Liver (tissue), 9 donors: Measurements from ENCODE around the gene FASN. TPM values are rescaled to one million over a fixed set of nuclear protein-coding genes. Genes with fewer than 3 reads are reported as not detected.

Experiments used
- DNase-seq: peaks from one replicate; pipeline ENCODE4 v3.0.0-alpha.2; 2017; ENCODE audit warnings: low spot score
- H3K27ac ChIP-seq, 2 donors: one replicate each; pipeline ENCODE4 v1.7.0; 2013; ENCODE audit warnings: inconsistent platforms in 2 of 2, low read length in 2 of 2, control low read depth in 1 of 2, low read depth in 1 of 2, mild to moderate bottlenecking in 1 of 2
- H3K27me3 ChIP-seq, 4 donors: one replicate each; pipeline versions ENCODE4 v1.6.1 to v1.7.0; 2013; ENCODE audit warnings: low read length in 3 of 4, inconsistent platforms in 1 of 4, mild to moderate bottlenecking in 1 of 4, moderate library complexity in 1 of 4; ENCODE audit not compliant: control insufficient read depth in 4 of 4, insufficient read depth in 4 of 4
- H3K36me3 ChIP-seq, 4 donors: one replicate each; pipeline versions ENCODE4 v1.6.1 to v1.7.0; 2013; ENCODE audit warnings: low read length in 3 of 4, mild to moderate bottlenecking in 3 of 4, low read depth in 1 of 4, moderate library complexity in 1 of 4; ENCODE audit not compliant: control insufficient read depth in 4 of 4, insufficient read depth in 3 of 4
- H3K4me1 ChIP-seq, 4 donors: one replicate each; pipeline versions ENCODE4 v1.6.1 to v1.7.0; 2013; ENCODE audit warnings: low read length in 3 of 4, mild to moderate bottlenecking in 3 of 4, moderate library complexity in 1 of 4; ENCODE audit not compliant: control insufficient read depth in 4 of 4, insufficient read depth in 4 of 4
- H3K4me3 ChIP-seq, 3 donors: one replicate each; pipeline versions ENCODE4 v1.6.1 to v1.7.0; 2013; ENCODE audit warnings: low read length in 3 of 3, control low read depth in 1 of 3, low read depth in 1 of 3, mild to moderate bottlenecking in 1 of 3
- H3K9ac ChIP-seq, 2 donors: one replicate each; pipeline ENCODE4 v1.7.0; 2013; ENCODE audit warnings: low read length in 2 of 2, mild to moderate bottlenecking in 2 of 2, moderate library complexity in 2 of 2, control low read depth in 1 of 2, low read depth in 1 of 2
- H3K9me3 ChIP-seq, 4 donors: one replicate each; pipeline versions ENCODE4 v1.6.1 to v1.7.0; 2013; ENCODE audit warnings: low read length in 3 of 4; ENCODE audit not compliant: control insufficient read depth in 4 of 4
- ATF3 ChIP-seq: IDR thresholded peaks from 2 replicates; pipeline ENCODE4 v1.6.1; 2016; ENCODE audit warnings: antibody characterized with exemption
- CTCF ChIP-seq: fragments of 150-350 bp; IDR thresholded peaks from 2 replicates; pipeline ENCODE4 v1.5.1; 2017; ENCODE audit warnings: improper control_type of control experiment, low read depth, low read length; ENCODE audit not compliant: missing input control
- EGR1 ChIP-seq, 2 donors: IDR thresholded peaks; 2 replicates each; pipeline ENCODE4 v1.6.1; 2016 to 2018; ENCODE audit warnings: antibody characterized with exemption in 2 of 2, low read depth in 2 of 2
- FOXA1 ChIP-seq: IDR thresholded peaks from 2 replicates; pipeline ENCODE4 v1.6.1; 2016; ENCODE audit warnings: antibody characterized with exemption
- FOXA2 ChIP-seq: IDR thresholded peaks from 2 replicates; pipeline ENCODE4 v1.6.1; 2016; ENCODE audit warnings: antibody characterized with exemption
- GABPA ChIP-seq, 2 donors: IDR thresholded peaks in 1 of 2; conservative IDR thresholded peaks in 1 of 2; 2 replicates each; pipeline ENCODE4 v1.6.1; 2016; ENCODE audit warnings: antibody characterized with exemption in 2 of 2, mild to moderate bottlenecking in 1 of 2, moderate library complexity in 1 of 2
- HNF4A ChIP-seq, 2 donors: conservative IDR thresholded peaks; 2 replicates each; pipeline ENCODE4 v1.6.1; 2016; ENCODE audit warnings: antibody characterized with exemption in 2 of 2, mild to moderate bottlenecking in 2 of 2
- HNF4G ChIP-seq: IDR thresholded peaks from 2 replicates; pipeline ENCODE4 v1.6.1; 2016; ENCODE audit warnings: antibody characterized with exemption
- JUND ChIP-seq, 2 donors: IDR thresholded peaks; 2 replicates each; pipeline ENCODE4 v1.6.1; 2016; ENCODE audit warnings: antibody characterized with exemption in 2 of 2
- MAX ChIP-seq: IDR thresholded peaks from 2 replicates; pipeline ENCODE4 v1.6.1; 2016; ENCODE audit warnings: antibody characterized with exemption
- NR2F2 ChIP-seq: IDR thresholded peaks from 2 replicates; pipeline ENCODE4 v1.6.1; 2016; ENCODE audit warnings: antibody characterized with exemption
- RAD21 ChIP-seq, 2 donors: IDR thresholded peaks; 2 replicates each; pipeline ENCODE4 v1.6.1; 2016; ENCODE audit warnings: antibody characterized with exemption in 2 of 2, mild to moderate bottlenecking in 2 of 2
- REST ChIP-seq: IDR thresholded peaks from 2 replicates; pipeline ENCODE4 v1.6.1; 2016; ENCODE audit warnings: antibody characterized with exemption, mild to moderate bottlenecking
- RXRA ChIP-seq, 2 donors: IDR thresholded peaks; 2 replicates each; pipeline ENCODE4 v1.6.1; 2017 to 2018; ENCODE audit warnings: antibody characterized with exemption in 2 of 2, mild to moderate bottlenecking in 1 of 2
- SP1 ChIP-seq: IDR thresholded peaks from 2 replicates; pipeline ENCODE4 v1.6.1; 2018; ENCODE audit warnings: antibody characterized with exemption, mild to moderate bottlenecking
- TAF1 ChIP-seq: conservative IDR thresholded peaks from 2 replicates; pipeline ENCODE4 v1.6.1; 2016; ENCODE audit warnings: antibody characterized with exemption, mild to moderate bottlenecking
- YY1 ChIP-seq: IDR thresholded peaks from 2 replicates; pipeline ENCODE4 v1.6.1; 2016; ENCODE audit warnings: antibody characterized with exemption, mild to moderate bottlenecking
- ZBTB33 ChIP-seq: IDR thresholded peaks from 2 replicates; pipeline ENCODE4 v1.6.1; 2016; ENCODE audit warnings: antibody characterized with exemption
- WGBS: extraction: QIAGEN DNeasy Blood & Tissue Kit; methylation state at CpG from one replicate; pipeline ENCODE4 v1.1.7; 2013; 5-methylcytosine and 5-hydroxymethylcytosine counted together
- polyA plus RNA-seq, 2 donors: library from polyadenylated mRNA; stranded (reverse) in 1 of 2; unstranded in 1 of 2; fragments of 200-250 nt in 1 of 2; fragments of >200 nt in 1 of 2; fragmentation: Nextera tagmentation in 1 of 2; extraction: Ambion mirVana in 1 of 2; gene quantifications; one replicate each; pipeline versions ENCODE4 v1.2.1 to v1.2.3, GENCODE V29; 2013 to 2015
- total RNA-seq, 2 donors: library from RNA; depleted of rRNA; stranded (reverse); fragments of >200 nt; gene quantifications; one replicate each; pipeline ENCODE4 v1.2.3, GENCODE V29; 2014
- donor health status: healthy.
- donor health status: healthy.
- donor health status: healthy.
- donor health status: healthy.
- donor health status: healthy.

FASN gene
- total and polyA plus RNA-seq, 4 donors = 53.1 to 229 (median 130) TPM

- Histone ChIP-seq H3K27ac (peak overlapping the region; percentile 96 to 98), H3K36me3 (no peaks in the 10 kb centered on the region), H3K4me3 (no peak overlapping the region), H3K4me1 (peaks cover 30 to 81% (median 61%) of the 10 kb centered on the region in 4 donors), H3K9me3 (no peaks in the 10 kb centered on the region), H3K27me3 (no peaks in the 10 kb centered on the region), H3K9ac (peak overlapping the region; percentile 13 to 43)
- no peak for DNase-seq
- 27% methylated on average over 14 of the region's 14 CpGs for WGBS
- TF ChIP-seq MAX (peak; percentile 97), RXRA (IDR thresholded peaks at IDR 0.05) (peak; percentile 99 to 100), FOXA1 (no peak), RAD21 (IDR thresholded peaks at IDR 0.05) (peak in 1 of 2 donors; percentile 38), EGR1 (IDR thresholded peaks at IDR 0.05; ENCODE audit: low read depth in 2 of 2) (peak in 1 of 2 donors; percentile 67), GABPA (IDR thresholded peaks at IDR 0.05 in 1 of 2, conservative IDR thresholded peaks at IDR 0.05 in 1 of 2) (no peak), ZBTB33 (peak; percentile 77), TAF1 (no peak), ATF3 (no peak), CTCF (no peak), HNF4G (peak; percentile 40), YY1 (peak; percentile 87), HNF4A (conservative IDR thresholded peaks at IDR 0.05) (peak; percentile 83 to 97), REST (peak; percentile 73), FOXA2 (peak; percentile 45), NR2F2 (peak; percentile 97), SP1 (peak; percentile 94), JUND (IDR thresholded peaks at IDR 0.05) (peak; percentile 30 to 72)
Observed at GRCh38 chr17:82108038-82108437, 10.0 kb upstream of the FASN start.
